ENCODE measurements around the gene FUT7.
A peak's percentile ranks its signal among the peaks of the same experiment; 100 is the strongest.

Gene FUT7

GRCh38 chr9:137014776-137015539 lies 16.9 kb downstream of the FUT7 start:
- CTCF ChIA-PET: interaction anchor here (0.7 to 1.8 kb wide), 4 partner anchors 12 to 120 kb away, joined by 3 to 6 read pairs (median 4); no protein-coding TSS in a partner anchor
- H3K9me3 ChIP-seq (ENCODE audit: control insufficient read depth, insufficient read depth, low read depth, low read length): no peaks in the 10 kb centered on the region
- H3K27ac ChIP-seq (ENCODE audit: extremely low read depth, low read depth, low read length): no peak overlapping the region
- no peaks in the 10 kb centered on the region for H3K4me1 ChIP-seq (ENCODE audit: control insufficient read depth, insufficient read depth, low read length)
- no peak overlapping the region for H3K4me3 ChIP-seq (ENCODE audit: low read depth, low read length)
- H3K36me3 ChIP-seq (ENCODE audit: control insufficient read depth in 2 of 2, insufficient read depth in 1 of 2, low read length in 2 of 2): peaks cover 0 to 59% of the 10 kb centered on the region in 2 experiments; a peak in 1 of 3 replicates
- TF ChIP-seq, protein P1, sequence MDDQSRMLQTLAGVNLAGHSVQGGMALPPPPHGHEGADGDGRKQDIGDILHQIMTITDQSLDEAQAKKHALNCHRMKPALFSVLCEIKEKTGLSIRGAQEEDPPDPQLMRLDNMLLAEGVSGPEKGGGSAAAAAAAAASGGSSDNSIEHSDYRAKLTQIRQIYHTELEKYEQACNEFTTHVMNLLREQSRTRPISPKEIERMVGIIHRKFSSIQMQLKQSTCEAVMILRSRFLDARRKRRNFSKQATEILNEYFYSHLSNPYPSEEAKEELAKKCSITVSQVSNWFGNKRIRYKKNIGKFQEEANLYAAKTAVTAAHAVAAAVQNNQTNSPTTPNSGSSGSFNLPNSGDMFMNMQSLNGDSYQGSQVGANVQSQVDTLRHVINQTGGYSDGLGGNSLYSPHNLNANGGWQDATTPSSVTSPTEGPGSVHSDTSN (CRISPR knock-in tag; IDR thresholded peaks at IDR 0.05): no peak
- TF ChIP-seq ZNF571 (tag by site-specific recombination; IDR thresholded peaks at IDR 0.05): no peak
- TF ChIP-seq ZIC2 (tag by site-specific recombination; IDR thresholded peaks at IDR 0.05): peak; percentile 83
- POLR2A ChIA-PET: interaction anchor here (1.0 kb wide), 1 partner anchor 19 kb away, joined by 4 read pairs; the partner anchor contains the start of gene CLIC3

GRCh38 chr9:137014166-137014565 lies 17.7 kb downstream of the FUT7 start:
- ChIA-PET POLR2A (no interaction called here), CTCF (no interaction called here)
- H3K36me3 ChIP-seq (ENCODE audit: control insufficient read depth in 2 of 2, insufficient read depth in 1 of 2, low read length in 2 of 2): peaks cover 0 to 64% of the 10 kb centered on the region in 2 experiments; a peak in 1 of 3 replicates
- H3K27ac ChIP-seq (ENCODE audit: extremely low read depth, low read depth, low read length): no peak overlapping the region
- H3K4me1 ChIP-seq (ENCODE audit: control insufficient read depth, insufficient read depth, low read length): no peaks in the 10 kb centered on the region
- TF ChIP-seq PRDM6 (tag by site-specific recombination; IDR thresholded peaks at IDR 0.05): no peak
- no peak for TF ChIP-seq ZNF214 (tag by site-specific recombination; IDR thresholded peaks at IDR 0.05; ENCODE audit: borderline replicate concordance)
- 0 out of 2 replicates have a peak, but pooled peaks have one; percentile 5 for TF ChIP-seq ZFHX2 (tag by site-specific recombination; conservative IDR thresholded peaks at IDR 0.05)
- no peak for TF ChIP-seq ZNF48 (tag by site-specific recombination; IDR thresholded peaks at IDR 0.05)
- no peak for TF ChIP-seq ZNF660 (tag by site-specific recombination; IDR thresholded peaks at IDR 0.05)
- TF ChIP-seq HIC1 (tag by site-specific recombination; IDR thresholded peaks at IDR 0.05): peak; percentile 9; the same call in 1 of the 2 replicates
- TF ChIP-seq, protein P2, sequence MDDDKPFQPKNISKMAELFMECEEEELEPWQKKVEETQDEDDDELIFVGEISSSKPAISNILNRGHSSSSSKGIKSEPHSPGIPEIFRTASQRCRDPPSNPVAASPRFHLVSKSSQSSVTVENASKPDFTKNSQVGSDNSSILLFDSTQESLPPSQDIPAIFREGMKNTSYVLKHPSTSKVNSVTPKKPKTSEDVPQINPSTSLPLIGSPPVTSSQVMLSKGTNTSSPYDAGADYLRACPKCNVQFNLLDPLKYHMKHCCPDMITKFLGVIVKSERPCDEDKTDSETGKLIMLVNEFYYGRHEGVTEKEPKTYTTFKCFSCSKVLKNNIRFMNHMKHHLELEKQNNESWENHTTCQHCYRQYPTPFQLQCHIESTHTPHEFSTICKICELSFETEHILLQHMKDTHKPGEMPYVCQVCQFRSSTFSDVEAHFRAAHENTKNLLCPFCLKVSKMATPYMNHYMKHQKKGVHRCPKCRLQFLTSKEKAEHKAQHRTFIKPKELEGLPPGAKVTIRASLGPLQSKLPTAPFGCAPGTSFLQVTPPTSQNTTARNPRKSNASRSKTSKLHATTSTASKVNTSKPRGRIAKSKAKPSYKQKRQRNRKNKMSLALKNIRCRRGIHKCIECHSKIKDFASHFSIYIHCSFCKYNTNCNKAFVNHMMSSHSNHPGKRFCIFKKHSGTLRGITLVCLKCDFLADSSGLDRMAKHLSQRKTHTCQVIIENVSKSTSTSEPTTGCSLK (tag by site-specific recombination; IDR thresholded peaks at IDR 0.05): no peak
- TF ChIP-seq ZNF529 (tag by site-specific recombination; IDR thresholded peaks at IDR 0.05; ENCODE audit: insufficient replicate concordance): no peak
- TF ChIP-seq ZNF510 (tag by site-specific recombination; IDR thresholded peaks at IDR 0.05; ENCODE audit: insufficient replicate concordance): no peak
- no peak for TF ChIP-seq ZNF248 (tag by site-specific recombination; IDR thresholded peaks at IDR 0.05)
- no peak overlapping the region for H3K4me3 ChIP-seq (ENCODE audit: low read depth, low read length)
- no peaks in the 10 kb centered on the region for H3K9me3 ChIP-seq (ENCODE audit: control insufficient read depth, insufficient read depth, low read depth, low read length)

Measured in HEK293 (cell line).